ENCODE results near the gene TRAF7. TPM values are rescaled to one million over a fixed set of nuclear protein-coding genes. Genes with fewer than 3 reads are reported as not detected.

The TRAF7 gene
- total RNA-seq, 2 donors from 2014 or later = 56.7 to 62.0 TPM

DNA sequence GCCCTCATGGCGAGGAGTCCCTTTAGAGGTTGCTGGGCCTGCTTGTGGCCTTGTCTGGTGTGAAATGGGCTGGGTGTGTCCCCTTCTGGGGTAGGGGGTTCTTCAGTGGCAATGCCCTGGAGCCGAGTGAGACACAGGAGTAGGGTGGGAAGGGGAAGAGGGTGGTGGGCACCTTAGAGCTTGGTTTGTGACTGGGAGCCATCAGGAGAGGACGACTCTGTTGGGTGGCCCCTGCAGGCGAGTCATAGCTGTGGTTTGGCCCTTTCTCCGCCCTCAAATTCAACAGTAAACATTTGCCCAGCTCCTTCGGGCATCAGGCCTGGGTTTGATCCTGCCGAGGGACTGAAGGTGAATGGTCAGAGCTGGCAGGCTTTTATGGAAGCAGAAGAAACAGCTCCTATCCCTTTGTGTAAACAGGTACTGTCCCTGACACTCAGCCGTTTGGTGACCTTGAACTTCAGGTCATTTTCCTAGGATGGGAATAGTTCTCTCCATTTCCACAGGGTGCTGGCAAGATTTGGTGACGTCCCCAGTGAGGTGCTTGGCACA, 70.7 kb downstream of the TRAF7 start:
- intact Hi-C loops (cut with DNase I) = loop anchor here in 1 of 2 donors (10.0 kb wide), 1 partner anchor 48 kb away; no protein-coding TSS in a partner anchor
- DNase-seq (ENCODE audit: low spot score) = no peak

DNA sequence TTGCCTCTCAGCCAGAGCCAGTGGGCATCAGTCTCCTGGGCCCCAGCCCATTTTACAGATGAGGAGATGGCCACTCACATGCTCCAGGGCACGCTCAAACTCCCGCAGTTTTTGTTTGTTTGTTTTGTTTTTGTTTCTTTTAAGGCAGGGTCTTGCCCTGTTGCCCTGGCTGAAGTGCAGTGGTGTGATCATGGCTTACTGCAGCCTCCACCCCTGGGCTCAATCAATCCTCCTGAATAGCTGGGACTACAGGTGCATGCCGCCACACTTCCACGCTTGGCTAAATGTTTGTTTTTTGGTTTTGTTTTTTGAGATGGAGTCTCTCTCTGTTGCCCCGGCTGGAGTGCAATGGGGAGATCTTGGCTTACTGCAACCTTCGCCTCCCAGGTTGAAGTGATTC, 71.3 kb downstream of the TRAF7 start:
- DNase-seq (ENCODE audit: low spot score) = no peak
- intact Hi-C loops (cut with DNase I) = loop anchor here in 1 of 2 donors (10.0 kb wide), 1 partner anchor 48 kb away; no protein-coding TSS in a partner anchor

Small RNAs within 50 kb of the gene (microRNA-seq; reads per million reads assigned to microRNA genes)
- gene MIR3180-5 (ENCODE audit: borderline microRNAs expressed in 2 of 2) (0 reads per million in 2 donors), gene MIR4516 (ENCODE audit: borderline microRNAs expressed in 2 of 2) (0 to 0.26 reads per million in 2 donors), gene MIR6511B1 (ENCODE audit: borderline microRNAs expressed in 2 of 2) (0 reads per million in 2 donors)

Other genes with a start within 250 kb of the TRAF7 start
- not detected for gene HS3ST6, start 237.4 kb upstream of the TRAF7 start, total RNA-seq
- 10 to 100 TPM; 61.4 to 70.0 TPM for gene MSRB1, start 212.6 kb upstream of the TRAF7 start, total RNA-seq
- not detected for gene RPL3L, start 201.1 kb upstream of the TRAF7 start, total RNA-seq
- gene NDUFB10, start 196.2 kb upstream of the TRAF7 start, total RNA-seq = 100 to 1,000 TPM; 112 to 116 TPM
- gene RPS2, start 191.0 kb upstream of the TRAF7 start, total RNA-seq = 1,000 to 10,000 TPM; 1,131 to 1,263 TPM
- not detected for gene RNF151, start 188.9 kb upstream of the TRAF7 start, total RNA-seq
- 10 to 100 TPM; 17.6 to 20.1 TPM for gene TBL3, start 183.7 kb upstream of the TRAF7 start, total RNA-seq
- gene NOXO1, start 174.3 kb upstream of the TRAF7 start, total RNA-seq = not detected
- 10 to 100 TPM; 15.1 to 16.2 TPM for gene GFER, start 171.6 kb upstream of the TRAF7 start, total RNA-seq
- under 1 TPM; 0.33 to 0.83 TPM for gene SYNGR3, start 165.8 kb upstream of the TRAF7 start, total RNA-seq
- gene ZNF598, start 146.0 kb upstream of the TRAF7 start, total RNA-seq = 10 to 100 TPM; 29.4 to 38.7 TPM
- not detected for gene NPW, start 136.0 kb upstream of the TRAF7 start, total RNA-seq
- gene NHERF2, start 128.9 kb upstream of the TRAF7 start, total RNA-seq = 100 to 1,000 TPM; 115 to 143 TPM
- 10 to 100 TPM in 1 of 2 donors, 1 to 10 TPM in 1; 8.1 to 15.2 TPM for gene NTHL1, start 107.9 kb upstream of the TRAF7 start, total RNA-seq
- 10 to 100 TPM; 77.8 to 86.9 TPM for gene TSC2, start 107.8 kb upstream of the TRAF7 start, total RNA-seq
- 100 to 1,000 TPM; 177 to 181 TPM for gene PKD1, start 19.9 kb upstream of the TRAF7 start, total RNA-seq
- gene RAB26, start 7.2 kb upstream of the TRAF7 start, total RNA-seq = under 1 TPM in 1 of 2 donors, not detected in 1; 0.28 TPM
- gene CASKIN1, start 40.8 kb downstream of the TRAF7 start, total RNA-seq = under 1 TPM in 1 of 2 donors, not detected in 1; 0.05 TPM
- gene MLST8, start 49.7 kb downstream of the TRAF7 start, total RNA-seq = 10 to 100 TPM; 16.6 to 21.4 TPM
- 1 to 10 TPM; 2.1 to 2.6 TPM for gene BRICD5, start 55.1 kb downstream of the TRAF7 start, total RNA-seq
- gene PGP, start 59.1 kb downstream of the TRAF7 start, total RNA-seq = 1 to 10 TPM; 7.2 to 8.4 TPM
- gene E4F1, start 67.8 kb downstream of the TRAF7 start, total RNA-seq = 10 to 100 TPM; 15.5 to 19.3 TPM
- under 1 TPM in 1 of 2 donors, not detected in 1; 0.19 TPM for gene DNASE1L2, start 80.7 kb downstream of the TRAF7 start, total RNA-seq
- 10 to 100 TPM; 30.2 to 31.9 TPM for gene ECI1, start 95.8 kb downstream of the TRAF7 start, total RNA-seq
- 100 to 1,000 TPM in 1 of 2 donors, 10 to 100 TPM in 1; 84.9 to 101 TPM for gene RNPS1, start 112.3 kb downstream of the TRAF7 start, total RNA-seq
- 10 to 100 TPM in 1 of 2 donors, 1 to 10 TPM in 1; 9.6 to 16.6 TPM for gene ABCA3, start 184.9 kb downstream of the TRAF7 start, total RNA-seq

All from posterior vena cava (tissue), 2 donors.